ENCODE results near the gene SCRN2. TPM values are rescaled to one million over a fixed set of nuclear protein-coding genes. Genes with fewer than 3 reads are reported as not detected.

Gene SCRN2
- total RNA-seq, 1 donor from 2014 or later, result 29.8 TPM

GRCh38 chr17:47808036-47808829 is 32.8 kb downstream of the SCRN2 start:
- Histone ChIP-seq H2AFZ (replicated peaks) (no peak overlapping the region), H3F3A (ENCODE audit: low read depth) (no peaks in the 10 kb centered on the region), H3K4me2 (no peak overlapping the region), H3K79me2 (ENCODE audit: low read depth) (no peaks in the 10 kb centered on the region), H3K4me1 (no peaks in the 10 kb centered on the region), H3K9ac (no peak overlapping the region), H3K27ac (no peak overlapping the region), H3K36me3 (no peaks in the 10 kb centered on the region), H3K27me3 (peaks cover 7% of the 10 kb centered on the region), H3K9me3 (ENCODE audit: low read depth) (no peaks in the 10 kb centered on the region), H4K20me1 (ENCODE audit: low read depth) (no peaks in the 10 kb centered on the region), H3K4me3 (no peak overlapping the region)
- peaks cover 7% of the 10 kb centered on the region for H3K36me3 Mint-ChIP-seq
- TF ChIP-seq EZH2 (IDR thresholded peaks at IDR 0.05) (no peak), CTCF (IDR thresholded peaks at IDR 0.05) (no peak)
- H3K27me3 Mint-ChIP-seq (ENCODE audit: insufficient read depth, low read depth), result peaks cover 14% of the 10 kb centered on the region
- H3K4me1 Mint-ChIP-seq, result peaks cover 7% of the 10 kb centered on the region
- no peak overlapping the region for H3K27ac Mint-ChIP-seq
- H3K9me3 Mint-ChIP-seq, result no peaks in the 10 kb centered on the region
- H3K4me3 Mint-ChIP-seq, result no peak overlapping the region
- no peak for DNase-seq (ENCODE audit: low spot score)

GRCh38 chr17:47807421-47807820 is 33.7 kb downstream of the SCRN2 start:
- Histone ChIP-seq H3K4me2 (no peak overlapping the region), H3K36me3 (no peaks in the 10 kb centered on the region), H3K9me3 (ENCODE audit: low read depth) (no peaks in the 10 kb centered on the region), H3F3A (ENCODE audit: low read depth) (no peaks in the 10 kb centered on the region), H3K4me3 (no peak overlapping the region), H3K4me1 (no peaks in the 10 kb centered on the region), H4K20me1 (ENCODE audit: low read depth) (no peaks in the 10 kb centered on the region), H3K9ac (no peak overlapping the region), H2AFZ (replicated peaks) (no peak overlapping the region), H3K79me2 (ENCODE audit: low read depth) (no peaks in the 10 kb centered on the region), H3K27me3 (peaks cover 7% of the 10 kb centered on the region), H3K27ac (no peak overlapping the region)
- TF ChIP-seq EZH2phosphoT487 (IDR thresholded peaks at IDR 0.05), result no peak
- no peak for TF ChIP-seq EZH2 (IDR thresholded peaks at IDR 0.05)
- no peak for TF ChIP-seq CTCF (IDR thresholded peaks at IDR 0.05)
- Mint-ChIP-seq H3K9me3 (no peaks in the 10 kb centered on the region), H3K4me1 (peaks cover 7% of the 10 kb centered on the region), H3K27me3 (ENCODE audit: insufficient read depth, low read depth) (peaks cover 20% of the 10 kb centered on the region), H3K27ac (no peak overlapping the region), H3K4me3 (no peak overlapping the region), H3K36me3 (peaks cover 3% of the 10 kb centered on the region)
- DNase-seq (ENCODE audit: low spot score), result no peak

- Histone ChIP-seq H3K4me2 (no peak overlapping the region), H4K20me1 (ENCODE audit: low read depth) (no peaks in the 10 kb centered on the region), H3K27me3 (peaks cover 7% of the 10 kb centered on the region), H3K4me3 (no peak overlapping the region), H3K9ac (no peak overlapping the region), H3K79me2 (ENCODE audit: low read depth) (no peaks in the 10 kb centered on the region), H3K4me1 (no peaks in the 10 kb centered on the region), H3K9me3 (ENCODE audit: low read depth) (no peaks in the 10 kb centered on the region), H3K36me3 (no peaks in the 10 kb centered on the region), H3F3A (ENCODE audit: low read depth) (no peaks in the 10 kb centered on the region), H2AFZ (replicated peaks) (no peak overlapping the region), H3K27ac (no peak overlapping the region)
- no peak overlapping the region for H3K4me3 Mint-ChIP-seq
- no peak overlapping the region for H3K27ac Mint-ChIP-seq
- H3K36me3 Mint-ChIP-seq, result no peaks in the 10 kb centered on the region
- H3K27me3 Mint-ChIP-seq (ENCODE audit: insufficient read depth, low read depth), result peaks cover 20% of the 10 kb centered on the region
- peaks cover 7% of the 10 kb centered on the region for H3K4me1 Mint-ChIP-seq
- DNase-seq (ENCODE audit: low spot score), result no peak
- no peaks in the 10 kb centered on the region for H3K9me3 Mint-ChIP-seq
- TF ChIP-seq EZH2 (IDR thresholded peaks at IDR 0.05) (no peak), CTCF (IDR thresholded peaks at IDR 0.05) (no peak), EZH2phosphoT487 (IDR thresholded peaks at IDR 0.05) (no peak)
These were observed 34.2 kb downstream of the SCRN2 start for GRCh38 chr17:47806913-47807255.
